Measurements from ENCODE around the gene DYSF. TPM values are rescaled to one million over a fixed set of nuclear protein-coding genes. Genes with fewer than 3 reads are reported as not detected.

Gene DYSF
- total and polyA plus RNA-seq, 2 donors (not counting 1 experiment from before 2014, with no cell fraction given), result 0.17 to 0.43 TPM

DNA sequence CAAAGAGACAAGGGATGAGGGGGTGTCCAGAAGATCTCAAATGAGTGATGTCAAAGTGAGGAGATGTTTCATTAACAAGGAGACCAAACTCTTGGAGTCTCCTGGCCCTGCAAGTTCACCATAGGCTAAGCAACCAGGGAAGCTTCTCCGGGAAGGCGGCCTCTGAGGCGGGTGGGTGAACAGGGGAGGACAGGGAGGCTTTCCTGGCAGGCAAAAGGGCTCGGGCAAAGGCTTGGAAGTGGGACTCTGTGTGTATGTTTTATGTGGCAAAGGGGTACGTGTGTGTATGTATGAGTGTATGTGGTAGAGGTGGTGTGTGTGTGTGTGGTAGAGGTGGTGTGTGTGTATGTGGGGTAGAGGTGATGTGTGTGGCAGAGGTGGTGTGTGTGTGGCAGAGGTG, 163.9 kb downstream of the DYSF start:
- Histone ChIP-seq H3K4me2 (replicated peaks; ENCODE audit: low read depth, low read length, poor library complexity, severe bottlenecking) (no peak overlapping the region), H3K27ac (ENCODE audit: low read length in 2 of 2) (no peak overlapping the region), H3K4me3 (ENCODE audit: control extremely low read depth in 1 of 5, extremely low read depth in 1 of 5, insufficient read depth in 1 of 5, low read depth in 2 of 5, low read length in 4 of 5) (no peak overlapping the region), H3K4me1 (ENCODE audit: control insufficient read depth in 2 of 2, insufficient read depth in 2 of 2, low read length in 2 of 2) (no peaks in the 10 kb centered on the region), H3K79me2 (ENCODE audit: control insufficient read depth, insufficient read depth, low read length) (no peaks in the 10 kb centered on the region), H3K27me3 (replicated peaks in 1 of 4; ENCODE audit: control extremely low read depth in 1 of 4, control insufficient read depth in 3 of 4, insufficient read depth in 4 of 4, low read length in 3 of 4) (peaks cover 0 to 6% (median 0%) of the 10 kb centered on the region in 4 experiments), H3K9ac (ENCODE audit: low read length) (no peak overlapping the region), H3K36me3 (replicated peaks in 1 of 2; ENCODE audit: control extremely low read depth in 1 of 2, control insufficient read depth in 1 of 2, extremely low read depth in 1 of 2, insufficient read depth in 2 of 2, low read length in 1 of 2) (no peaks in the 10 kb centered on the region), H4K20me1 (ENCODE audit: control insufficient read depth, insufficient read depth, low read length, poor library complexity, severe bottlenecking) (no peaks in the 10 kb centered on the region), H3K9me3 (ENCODE audit: control extremely low read depth in 1 of 3, control insufficient read depth in 2 of 3, insufficient read depth in 1 of 3, low read length in 2 of 3) (no peaks in the 10 kb centered on the region), H2AFZ (ENCODE audit: insufficient read depth, low read depth, low read length, poor library complexity, severe bottlenecking) (no peak overlapping the region)
- Mint-ChIP-seq H3K4me3 (no peak overlapping the region), H3K4me1 (no peaks in the 10 kb centered on the region), H3K27me3 (peaks cover 8% of the 10 kb centered on the region), H3K9me3 (ENCODE audit: insufficient read depth) (no peaks in the 10 kb centered on the region), H3K27ac (no peak overlapping the region)
- 93% methylated on average over 5 of the region's 5 CpGs for WGBS (ENCODE audit: insufficient coverage)
- ChIA-PET POLR2A (no interaction called here), CTCF (no interaction called here)
- DNase-seq (no peak), ATAC-seq (ENCODE audit: low read depth) (no peak)
- no peak for TF ChIP-seq EZH2 (IDR thresholded peaks at IDR 0.05; ENCODE audit: borderline replicate concordance, insufficient read depth, low read depth, low read length, poor library complexity, severe bottlenecking)
- TF ChIP-seq, protein P1, sequence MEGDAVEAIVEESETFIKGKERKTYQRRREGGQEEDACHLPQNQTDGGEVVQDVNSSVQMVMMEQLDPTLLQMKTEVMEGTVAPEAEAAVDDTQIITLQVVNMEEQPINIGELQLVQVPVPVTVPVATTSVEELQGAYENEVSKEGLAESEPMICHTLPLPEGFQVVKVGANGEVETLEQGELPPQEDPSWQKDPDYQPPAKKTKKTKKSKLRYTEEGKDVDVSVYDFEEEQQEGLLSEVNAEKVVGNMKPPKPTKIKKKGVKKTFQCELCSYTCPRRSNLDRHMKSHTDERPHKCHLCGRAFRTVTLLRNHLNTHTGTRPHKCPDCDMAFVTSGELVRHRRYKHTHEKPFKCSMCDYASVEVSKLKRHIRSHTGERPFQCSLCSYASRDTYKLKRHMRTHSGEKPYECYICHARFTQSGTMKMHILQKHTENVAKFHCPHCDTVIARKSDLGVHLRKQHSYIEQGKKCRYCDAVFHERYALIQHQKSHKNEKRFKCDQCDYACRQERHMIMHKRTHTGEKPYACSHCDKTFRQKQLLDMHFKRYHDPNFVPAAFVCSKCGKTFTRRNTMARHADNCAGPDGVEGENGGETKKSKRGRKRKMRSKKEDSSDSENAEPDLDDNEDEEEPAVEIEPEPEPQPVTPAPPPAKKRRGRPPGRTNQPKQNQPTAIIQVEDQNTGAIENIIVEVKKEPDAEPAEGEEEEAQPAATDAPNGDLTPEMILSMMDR (IDR thresholded peaks at IDR 0.05), result no peak
- intact Hi-C loops (cut with micrococcal nuclease), result no loop called here

DNA sequence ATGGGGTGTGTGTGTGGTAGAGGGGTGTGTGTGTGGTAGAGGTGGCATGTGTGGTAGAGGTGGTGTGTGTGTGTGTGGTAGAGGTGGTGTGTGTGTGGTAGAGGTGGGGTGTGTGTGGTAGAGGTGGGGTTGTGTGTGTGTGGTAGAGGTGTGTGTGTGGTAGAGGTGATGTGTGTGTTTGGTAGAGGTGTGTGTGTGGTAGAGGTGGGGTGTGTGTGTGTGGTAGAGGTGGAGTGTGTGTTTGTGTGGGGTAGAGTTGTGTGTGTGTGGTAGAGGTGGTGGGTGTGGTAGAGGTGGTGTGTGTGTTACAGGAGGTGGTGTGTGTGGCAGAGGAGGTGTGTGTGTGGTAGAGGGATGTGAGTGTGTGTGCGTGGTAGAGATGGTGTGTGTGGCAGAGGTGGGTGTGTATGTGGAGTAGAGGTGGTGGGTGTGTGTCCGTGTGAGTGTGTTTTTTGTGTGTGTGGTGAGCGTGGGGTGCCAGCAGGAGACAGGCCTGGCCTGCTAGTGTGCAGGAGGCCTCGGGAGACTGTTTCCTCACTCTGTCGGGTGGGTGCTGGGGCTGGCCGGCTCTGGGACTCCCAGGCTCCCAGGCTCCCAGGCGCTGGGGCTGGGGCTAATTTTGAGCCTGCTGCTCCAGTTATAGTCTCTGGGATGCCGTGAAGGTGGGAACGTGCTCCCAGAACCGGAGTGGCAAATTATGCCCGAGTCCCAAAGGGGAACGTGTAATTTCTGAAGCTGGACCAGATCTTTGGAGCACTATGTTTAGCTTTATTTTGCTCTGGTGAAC, 165.2 kb downstream of the DYSF start:
- intact Hi-C loops (cut with micrococcal nuclease), result no loop called here
- no peak overlapping the region for H3K4me3 Mint-ChIP-seq
- no peaks in the 10 kb centered on the region for H3K9me3 Mint-ChIP-seq (ENCODE audit: insufficient read depth)
- H3K27ac Mint-ChIP-seq, result no peak overlapping the region
- 89% methylated on average over 11 of the region's 12 CpGs for WGBS (ENCODE audit: insufficient coverage)
- no peaks in the 10 kb centered on the region for H3K4me1 Mint-ChIP-seq
- TF ChIP-seq, protein P1 (IDR thresholded peaks at IDR 0.05), result no peak
- TF ChIP-seq EZH2 (IDR thresholded peaks at IDR 0.05; ENCODE audit: borderline replicate concordance, insufficient read depth, low read depth, low read length, poor library complexity, severe bottlenecking), result no peak
- Histone ChIP-seq H3K27ac (ENCODE audit: low read length in 2 of 2) (no peak overlapping the region), H4K20me1 (ENCODE audit: control insufficient read depth, insufficient read depth, low read length, poor library complexity, severe bottlenecking) (no peaks in the 10 kb centered on the region), H3K9me3 (ENCODE audit: control extremely low read depth in 1 of 3, control insufficient read depth in 2 of 3, insufficient read depth in 1 of 3, low read length in 2 of 3) (no peaks in the 10 kb centered on the region), H3K79me2 (ENCODE audit: control insufficient read depth, insufficient read depth, low read length) (no peaks in the 10 kb centered on the region), H2AFZ (ENCODE audit: insufficient read depth, low read depth, low read length, poor library complexity, severe bottlenecking) (no peak overlapping the region), H3K4me2 (replicated peaks; ENCODE audit: low read depth, low read length, poor library complexity, severe bottlenecking) (no peak overlapping the region), H3K4me1 (ENCODE audit: control insufficient read depth in 2 of 2, insufficient read depth in 2 of 2, low read length in 2 of 2) (no peaks in the 10 kb centered on the region), H3K9ac (ENCODE audit: low read length) (no peak overlapping the region), H3K4me3 (ENCODE audit: control extremely low read depth in 1 of 5, extremely low read depth in 1 of 5, insufficient read depth in 1 of 5, low read depth in 2 of 5, low read length in 4 of 5) (no peak overlapping the region), H3K27me3 (replicated peaks in 1 of 4; ENCODE audit: control extremely low read depth in 1 of 4, control insufficient read depth in 3 of 4, insufficient read depth in 4 of 4, low read length in 3 of 4) (peaks cover 0 to 6% (median 0%) of the 10 kb centered on the region in 4 experiments), H3K36me3 (replicated peaks in 1 of 2; ENCODE audit: control extremely low read depth in 1 of 2, control insufficient read depth in 1 of 2, extremely low read depth in 1 of 2, insufficient read depth in 2 of 2, low read length in 1 of 2) (no peaks in the 10 kb centered on the region)
- peaks cover 8% of the 10 kb centered on the region for H3K27me3 Mint-ChIP-seq
- ATAC-seq (ENCODE audit: low read depth) (no peak), DNase-seq (no peak)
- ChIA-PET CTCF (no interaction called here), POLR2A (no interaction called here)

All from B cell (primary cell).